ENCODE data around the gene XRCC3. TPM values are rescaled to one million over a fixed set of nuclear protein-coding genes. Genes with fewer than 3 reads are reported as not detected.
"Not testable (repeated sequence)": the region's sequence is repeated elsewhere in the genome, so short reads cannot be mapped to it uniquely, and the experiment has no call there.

The XRCC3 gene
- total RNA-seq, 1 donor from 2014 or later = 9.8 TPM

GRCh38 chr14:103676881-103677675 lies 38.2 kb downstream of the XRCC3 start:
- FAIRE-seq (no peak), DNase-seq (ENCODE audit: low spot score in 2 of 2) (no peak)

GRCh38 chr14:103675957-103676356 lies 39.3 kb downstream of the XRCC3 start:
- DNase-seq (ENCODE audit: low spot score in 2 of 2) (no peak), FAIRE-seq (no peak)

GRCh38 chr14:103671911-103672310 lies 43.3 kb downstream of the XRCC3 start:
- FAIRE-seq = no peak
- DNase-seq (ENCODE audit: low spot score in 2 of 2) = no peak

GRCh38 chr14:103669370-103669769 lies 45.9 kb downstream of the XRCC3 start:
- DNase-seq (ENCODE audit: low spot score in 2 of 2) (no peak), FAIRE-seq (no peak)

- FAIRE-seq (no peak), DNase-seq (ENCODE audit: low spot score in 2 of 2) (no peak)
These were observed 47.1 kb downstream of the XRCC3 start for GRCh38 chr14:103668117-103668516.

- no peak for FAIRE-seq
- no peak for DNase-seq (ENCODE audit: low spot score in 2 of 2)
These were observed 47.6 kb downstream of the XRCC3 start for GRCh38 chr14:103667671-103668070.

- no peak for FAIRE-seq
- DNase-seq (ENCODE audit: low spot score in 2 of 2) = no peak
These were observed 51.7 kb downstream of the XRCC3 start for GRCh38 chr14:103663506-103663905.

GRCh38 chr14:103662591-103662990 lies 52.7 kb downstream of the XRCC3 start:
- no peak for FAIRE-seq

GRCh38 chr14:103662029-103662428 lies 53.2 kb downstream of the XRCC3 start:
- DNase-seq (ENCODE audit: low spot score in 2 of 2) = no peak
- no peak for FAIRE-seq

More at GRCh38 chr14:103662591-103662990, 52.7 kb downstream of the XRCC3 start:
- DNase-seq (ENCODE audit: low spot score in 2 of 2) = no peak

GRCh38 chr14:103659631-103660030 lies 55.6 kb downstream of the XRCC3 start:
- DNase-seq (ENCODE audit: low spot score in 2 of 2) = no peak
- FAIRE-seq = no peak

- no peak for DNase-seq (ENCODE audit: low spot score in 2 of 2)
- no peak for FAIRE-seq
These were observed 57.8 kb downstream of the XRCC3 start for GRCh38 chr14:103657471-103657870.

GRCh38 chr14:103656756-103657133 lies 58.5 kb downstream of the XRCC3 start:
- no peak for FAIRE-seq
- no peak for DNase-seq (ENCODE audit: low spot score in 2 of 2)

- no peak for DNase-seq (ENCODE audit: low spot score in 2 of 2)
- no peak for FAIRE-seq
These were observed 59.1 kb downstream of the XRCC3 start for GRCh38 chr14:103656031-103656755.

- DNase-seq (ENCODE audit: low spot score in 2 of 2) (no peak), FAIRE-seq (no peak)
These were observed 60.6 kb downstream of the XRCC3 start for GRCh38 chr14:103654619-103655018.

- no peak for FAIRE-seq
- DNase-seq (ENCODE audit: low spot score in 2 of 2) = no peak
These were observed 61.4 kb downstream of the XRCC3 start for GRCh38 chr14:103653805-103654204.

- FAIRE-seq; DNase-seq (ENCODE audit: low spot score in 2 of 2): not testable (repeated sequence)
These were observed 61.9 kb downstream of the XRCC3 start for GRCh38 chr14:103653336-103653735.

GRCh38 chr14:103652806-103653205 lies 62.4 kb downstream of the XRCC3 start:
- FAIRE-seq (no peak), DNase-seq (ENCODE audit: low spot score in 2 of 2) (no peak)

GRCh38 chr14:103651585-103651984 lies 63.7 kb downstream of the XRCC3 start:
- FAIRE-seq (no peak), DNase-seq (ENCODE audit: low spot score in 2 of 2) (no peak)

GRCh38 chr14:103650213-103650612 lies 65.0 kb downstream of the XRCC3 start:
- no peak for FAIRE-seq
- DNase-seq (ENCODE audit: low spot score in 2 of 2) = no peak

GRCh38 chr14:103649001-103649400 lies 66.2 kb downstream of the XRCC3 start:
- no peak for FAIRE-seq
- no peak for DNase-seq (ENCODE audit: low spot score in 2 of 2)
